Bronchial epithelial cell (primary cell): Measurements from ENCODE around the gene TNNT2. TPM values are rescaled to one million over a fixed set of nuclear protein-coding genes. Genes with fewer than 3 reads are reported as not detected.

Experiments
- DNase-seq: peaks from one replicate; pipeline ENCODE4 v3.0.0-alpha.2; 2010; ENCODE audit warnings: low read depth
- FAIRE-seq: peaks from 2 replicates; lab custom pipeline; 2011; peaks lifted over from hg19 to GRCh38; lab: Jason Lieb, UNC
- H3K27me3 ChIP-seq: 2 replicates; pipeline ENCODE4 v1.5.1; 2011; ENCODE audit warnings: low read length; ENCODE audit not compliant: control insufficient read depth, insufficient read depth
- H3K36me3 ChIP-seq: 2 replicates; pipeline ENCODE4 v1.5.1; 2011; ENCODE audit warnings: low read length; ENCODE audit not compliant: control insufficient read depth, insufficient read depth
- H3K4me3 ChIP-seq: 2 replicates; pipeline ENCODE4 v1.5.1; 2011; ENCODE audit warnings: mild to moderate bottlenecking, low read depth, low read length, control low read depth
- CTCF ChIP-seq: IDR thresholded peaks from 2 replicates; pipeline ENCODE4 v1.5.1; 2011; ENCODE audit warnings: mild to moderate bottlenecking, moderate library complexity, low read length, control low read depth, inconsistent platforms; ENCODE audit not compliant: insufficient read depth, severe bottlenecking
- total RNA-seq: library from RNA; depleted of rRNA; stranded (reverse); fragments of >200 nt; gene quantifications from 2 replicates; pipeline ENCODE4 v1.2.1, GENCODE V29; 2014

Gene TNNT2
- total RNA-seq, 1 donor from 2014 or later = 0.26 TPM

- H3K36me3 ChIP-seq = peaks cover 73% of the 10 kb centered on the region
- H3K4me3 ChIP-seq = no peak overlapping the region
- DNase-seq = no peak
- FAIRE-seq = peak; percentile 70
- H3K27me3 ChIP-seq = no peaks in the 10 kb centered on the region
- no peak for TF ChIP-seq CTCF
These were observed 50.8 kb downstream of the TNNT2 start for GRCh38 chr1:201326710-201327109.

GRCh38 chr1:201325678-201326060, 51.8 kb downstream of the TNNT2 start:
- Histone ChIP-seq H3K27me3 (no peaks in the 10 kb centered on the region), H3K36me3 (peaks cover 83% of the 10 kb centered on the region), H3K4me3 (no peak overlapping the region)
- TF ChIP-seq CTCF = no peak
- no peak for DNase-seq
- FAIRE-seq = no peak

- Histone ChIP-seq H3K4me3 (no peak overlapping the region), H3K36me3 (peaks cover 88% of the 10 kb centered on the region), H3K27me3 (no peaks in the 10 kb centered on the region)
- TF ChIP-seq CTCF = no peak
- no peak for FAIRE-seq
- no peak for DNase-seq
These were observed 52.4 kb downstream of the TNNT2 start for GRCh38 chr1:201324821-201325677.

GRCh38 chr1:201324306-201324705, 53.2 kb downstream of the TNNT2 start:
- FAIRE-seq (no peak), DNase-seq (no peak)
- Histone ChIP-seq H3K4me3 (no peak overlapping the region), H3K36me3 (peaks cover 91% of the 10 kb centered on the region), H3K27me3 (no peaks in the 10 kb centered on the region)
- no peak for TF ChIP-seq CTCF

GRCh38 chr1:201322653-201323510, 54.6 kb downstream of the TNNT2 start:
- Histone ChIP-seq H3K4me3 (no peak overlapping the region), H3K36me3 (peaks cover 94% of the 10 kb centered on the region), H3K27me3 (no peaks in the 10 kb centered on the region)
- no peak for TF ChIP-seq CTCF
- DNase-seq (no peak), FAIRE-seq (peak; percentile 7)
